ENCODE measurements around the gene CNOT3. TPM values are rescaled to one million over a fixed set of nuclear protein-coding genes. Genes with fewer than 3 reads are reported as not detected.
"Not testable (repeated sequence)": the region's sequence is repeated elsewhere in the genome, so short reads cannot be mapped to it uniquely, and the experiment has no call there.

The CNOT3 gene
- total RNA-seq, 1 donor from 2014 or later = 70.6 TPM

DNA sequence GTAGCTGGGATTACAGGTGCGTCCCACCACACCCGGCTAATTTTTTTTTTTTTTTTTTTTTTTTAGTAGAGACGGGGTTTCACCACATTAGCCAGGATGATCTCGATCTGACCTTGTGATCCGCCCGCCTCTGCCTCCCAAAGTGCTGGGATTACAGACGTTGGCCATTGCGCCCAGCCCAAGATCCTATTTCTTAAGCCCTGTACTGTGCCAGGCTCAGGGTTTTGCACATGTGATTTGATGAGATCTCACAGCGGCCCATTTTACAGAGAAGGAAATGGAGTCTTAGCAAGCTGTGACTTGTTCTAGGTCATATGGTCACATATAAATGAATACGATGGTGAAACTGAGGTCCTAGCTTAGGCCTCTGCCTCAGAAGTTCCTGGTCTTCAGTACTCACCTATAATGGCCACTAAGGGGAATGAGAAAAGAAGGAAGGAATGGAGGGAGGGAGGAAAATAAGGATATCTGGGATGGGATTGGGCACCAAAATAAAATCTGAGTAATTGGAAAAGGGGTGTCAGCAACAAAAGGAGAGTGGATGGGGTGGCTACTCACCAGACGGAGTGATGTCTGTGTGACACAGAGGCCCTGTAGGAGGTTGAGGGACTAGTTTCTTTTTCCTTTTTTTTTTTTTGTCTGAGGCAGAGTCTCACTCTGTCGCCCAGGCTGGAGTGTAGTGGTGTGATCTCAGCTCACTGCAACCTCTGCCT lies 38.2 kb upstream of the CNOT3 start:
- Mint-ChIP-seq H3K27ac (no peak overlapping the region), H3K4me3 (no peak overlapping the region), H3K4me1 (peaks cover 12% of the 10 kb centered on the region), H3K27me3 (ENCODE audit: low read depth) (peaks cover 32% of the 10 kb centered on the region), H3K36me3 (peaks cover 2% of the 10 kb centered on the region), H3K9me3 (peaks cover 2% of the 10 kb centered on the region)
- no peak for DNase-seq (ENCODE audit: low spot score in 2 of 2, unreplicated experiment in 2 of 2)
- TF ChIP-seq, protein P1, sequence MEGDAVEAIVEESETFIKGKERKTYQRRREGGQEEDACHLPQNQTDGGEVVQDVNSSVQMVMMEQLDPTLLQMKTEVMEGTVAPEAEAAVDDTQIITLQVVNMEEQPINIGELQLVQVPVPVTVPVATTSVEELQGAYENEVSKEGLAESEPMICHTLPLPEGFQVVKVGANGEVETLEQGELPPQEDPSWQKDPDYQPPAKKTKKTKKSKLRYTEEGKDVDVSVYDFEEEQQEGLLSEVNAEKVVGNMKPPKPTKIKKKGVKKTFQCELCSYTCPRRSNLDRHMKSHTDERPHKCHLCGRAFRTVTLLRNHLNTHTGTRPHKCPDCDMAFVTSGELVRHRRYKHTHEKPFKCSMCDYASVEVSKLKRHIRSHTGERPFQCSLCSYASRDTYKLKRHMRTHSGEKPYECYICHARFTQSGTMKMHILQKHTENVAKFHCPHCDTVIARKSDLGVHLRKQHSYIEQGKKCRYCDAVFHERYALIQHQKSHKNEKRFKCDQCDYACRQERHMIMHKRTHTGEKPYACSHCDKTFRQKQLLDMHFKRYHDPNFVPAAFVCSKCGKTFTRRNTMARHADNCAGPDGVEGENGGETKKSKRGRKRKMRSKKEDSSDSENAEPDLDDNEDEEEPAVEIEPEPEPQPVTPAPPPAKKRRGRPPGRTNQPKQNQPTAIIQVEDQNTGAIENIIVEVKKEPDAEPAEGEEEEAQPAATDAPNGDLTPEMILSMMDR (IDR thresholded peaks at IDR 0.05; ENCODE audit: unreplicated experiment) = no peak

DNA sequence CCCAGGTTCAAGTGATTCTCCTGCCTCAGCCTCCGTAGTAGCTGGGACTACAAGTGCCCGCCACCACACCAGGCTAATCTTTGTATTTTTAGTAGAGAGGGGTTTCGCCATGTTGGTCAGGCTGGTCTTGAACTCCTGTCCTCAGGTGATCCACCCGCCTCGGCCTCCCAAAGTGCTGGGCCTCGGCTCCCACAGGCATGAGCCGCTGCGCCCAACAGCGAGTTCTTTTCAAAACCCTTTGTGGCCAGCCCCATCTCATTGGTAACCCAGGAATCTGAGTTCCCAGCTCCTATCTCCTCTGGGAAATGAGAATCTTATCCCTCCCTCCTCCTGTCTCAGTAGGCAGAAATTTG lies 37.7 kb upstream of the CNOT3 start:
- not testable (repeated sequence) for DNase-seq (ENCODE audit: low spot score in 2 of 2, unreplicated experiment in 2 of 2); H3K9me3 Mint-ChIP-seq; H3K27ac Mint-ChIP-seq; H3K36me3 Mint-ChIP-seq; H3K4me3 Mint-ChIP-seq
- Mint-ChIP-seq H3K27me3 (ENCODE audit: low read depth) (peaks cover 27% of the 10 kb centered on the region), H3K4me1 (peaks cover 12% of the 10 kb centered on the region)

DNA sequence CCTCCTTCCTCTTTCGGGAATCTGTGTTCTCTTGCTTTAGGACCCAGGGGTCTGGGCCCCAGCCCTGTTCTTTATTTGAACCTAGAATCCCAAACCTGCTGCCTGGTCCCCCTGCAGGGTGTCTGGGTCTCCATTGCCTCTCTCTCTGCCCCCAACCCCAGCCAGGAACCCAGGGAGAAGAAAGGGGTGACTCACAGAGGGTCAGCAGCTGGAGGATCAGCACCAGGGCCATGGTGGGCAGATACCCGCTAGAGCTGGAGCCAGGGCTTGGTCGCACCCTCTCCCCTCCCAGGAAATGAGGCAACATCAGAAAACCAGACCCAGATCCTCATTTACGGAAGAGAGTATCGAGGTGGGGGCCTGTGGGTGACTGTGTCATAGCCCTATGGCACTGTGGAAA lies 37.0 kb upstream of the CNOT3 start, which contains the start of gene OSCAR:
Gene OSCAR (minus strand): TSS at position 243 of the 400 bp plus-strand sequence. CDS start 11 bp downstream, at position 232.
- peaks cover 12% of the 10 kb centered on the region for H3K4me1 Mint-ChIP-seq
- no peaks in the 10 kb centered on the region for H3K9me3 Mint-ChIP-seq
- peaks cover 20% of the 10 kb centered on the region for H3K27me3 Mint-ChIP-seq (ENCODE audit: low read depth)
- TF ChIP-seq, protein P1 (IDR thresholded peaks at IDR 0.05; ENCODE audit: unreplicated experiment) = no peak
- H3K36me3 Mint-ChIP-seq = peaks cover 4% of the 10 kb centered on the region
- H3K4me3 Mint-ChIP-seq = peak within 1 kb of the TSS; percentile 99
- no peak for DNase-seq (ENCODE audit: low spot score in 2 of 2, unreplicated experiment in 2 of 2)
- no peak within 1 kb of the TSS for H3K27ac Mint-ChIP-seq

DNA sequence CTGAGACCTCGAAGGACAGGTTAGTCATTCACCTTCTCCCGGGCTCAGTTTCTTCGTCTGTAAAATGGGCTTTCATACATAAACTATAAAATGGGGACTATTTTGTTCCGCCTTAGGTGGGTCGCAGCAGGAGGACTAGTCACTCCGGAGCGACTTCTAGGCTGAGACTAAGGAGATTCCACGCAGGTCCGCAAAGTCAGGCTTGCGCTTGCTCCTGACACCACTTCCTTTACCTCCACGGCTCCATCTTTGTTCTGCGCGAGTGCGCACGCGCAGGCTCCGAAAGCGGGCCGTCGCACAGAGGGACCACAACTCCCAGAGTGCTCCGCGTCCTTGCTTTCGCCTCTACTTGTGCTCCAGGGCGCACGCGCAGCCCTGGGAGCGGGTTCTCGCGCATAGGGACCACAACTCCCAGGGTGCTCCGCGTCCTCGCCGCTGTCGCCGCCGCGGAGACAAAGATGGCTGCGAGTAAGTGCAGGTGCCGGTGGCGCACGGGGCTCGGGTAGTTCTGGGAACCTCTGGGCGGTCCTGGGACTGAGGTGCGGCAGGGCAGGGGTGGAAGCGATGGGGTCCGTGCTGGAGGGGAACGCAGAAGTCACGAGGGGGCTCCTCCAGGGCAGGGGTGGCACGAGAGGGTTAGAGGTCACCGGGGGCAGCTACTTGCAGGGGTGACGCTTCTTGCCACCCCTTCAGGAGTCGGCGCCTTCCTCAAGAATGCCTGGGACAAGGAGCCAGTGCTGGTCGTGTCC lies 35.0 kb upstream of the CNOT3 start, which contains the start of gene NDUFA3:
Gene NDUFA3 (plus strand): TSS at position 435 of the 749 bp plus-strand sequence. CDS start 24 bp downstream, at position 459.
- no peaks in the 10 kb centered on the region for H3K9me3 Mint-ChIP-seq
- H3K4me3 Mint-ChIP-seq = peak within 1 kb of the TSS; percentile 99
- peak within 1 kb of the TSS; percentile 90 for H3K27ac Mint-ChIP-seq
- H3K36me3 Mint-ChIP-seq = peaks cover 15% of the 10 kb centered on the region
- DNase-seq (ENCODE audit: low spot score in 2 of 2, unreplicated experiment in 2 of 2) = peak; percentile 96 to 97
- TF ChIP-seq, protein P1 (IDR thresholded peaks at IDR 0.05; ENCODE audit: unreplicated experiment) = no peak
- H3K27me3 Mint-ChIP-seq (ENCODE audit: low read depth) = peaks cover 6% of the 10 kb centered on the region
- peaks cover 9% of the 10 kb centered on the region for H3K4me1 Mint-ChIP-seq

DNA sequence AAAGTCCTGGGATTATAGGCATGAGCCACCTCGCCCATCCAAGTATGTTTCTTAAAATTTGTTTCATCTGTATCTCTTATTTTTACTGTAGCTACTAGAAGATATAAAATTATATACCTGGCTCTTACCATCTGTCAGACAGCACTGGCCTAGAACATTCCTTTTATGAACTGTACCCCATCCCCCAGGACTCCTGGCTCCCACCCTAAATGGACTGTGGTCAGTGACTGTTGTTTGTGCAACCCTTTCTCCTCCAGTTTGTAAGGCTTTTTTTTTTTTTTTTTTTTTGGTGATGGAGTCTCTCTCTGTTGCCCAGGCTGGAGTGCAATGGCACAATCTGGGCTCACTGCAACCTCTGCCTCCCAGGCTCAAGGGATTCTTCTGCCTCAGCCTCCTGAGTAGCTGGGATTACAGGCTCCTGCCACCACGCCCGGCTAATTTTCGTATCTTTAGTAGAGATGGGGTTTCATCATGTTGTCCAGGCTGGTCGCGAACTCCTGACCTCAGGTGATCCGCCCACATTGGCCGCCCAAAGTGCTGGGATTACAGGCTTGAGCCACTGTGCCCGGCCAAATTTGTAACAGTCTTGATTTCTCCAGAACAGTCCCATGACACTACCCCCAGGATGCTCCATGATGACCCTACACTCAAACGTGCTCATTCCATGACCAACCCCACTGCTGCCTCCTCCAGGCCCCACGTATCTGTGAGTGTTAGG lies 32.4 kb upstream of the CNOT3 start:
- Mint-ChIP-seq H3K9me3 (no peaks in the 10 kb centered on the region), H3K36me3 (peaks cover 15% of the 10 kb centered on the region), H3K4me3 (peak overlapping the region; percentile 99), H3K27ac (no peak overlapping the region), H3K4me1 (peaks cover 9% of the 10 kb centered on the region), H3K27me3 (ENCODE audit: low read depth) (no peaks in the 10 kb centered on the region)
- TF ChIP-seq, protein P1 (IDR thresholded peaks at IDR 0.05; ENCODE audit: unreplicated experiment) = no peak
- DNase-seq (ENCODE audit: low spot score in 2 of 2, unreplicated experiment in 2 of 2) = no peak
